K562 (cell line): ENCODE data around the gene KCNK7. TPM values are rescaled to one million over a fixed set of nuclear protein-coding genes. Genes with fewer than 3 reads are reported as not detected.

ENCODE experiments used
- BDP1 ChIP-seq: IDR thresholded peaks from 3 replicates; pipeline ENCODE4 v1.6.1; 2011; ENCODE audit not compliant: insufficient read length, insufficient read depth
- CHD4 ChIP-seq: fragments of 200-600 bp; sonication (generic); IDR thresholded peaks from 3 replicates; pipeline ENCODE4 v1.6.1; 2012; ENCODE audit warnings: low read depth, mild to moderate bottlenecking, mixed read lengths, low read length, inconsistent platforms; ENCODE audit not compliant: insufficient read depth, insufficient replicate concordance, poor library complexity, severe bottlenecking
- GABPB1 ChIP-seq: sonication (generic); formaldehyde crosslinking; IDR thresholded peaks from 2 replicates; pipeline ENCODE4 v1.8.0; 2022; ENCODE audit warnings: mild to moderate bottlenecking, missing genetic modification reagents
- PTRF ChIP-seq: fragments of 450-650 bp; IDR thresholded peaks from 2 replicates; pipeline ENCODE4 v1.6.1; 2016; ENCODE audit warnings: mild to moderate bottlenecking, missing genetic modification characterization, missing compliant biosample characterization
- ZNF175 ChIP-seq: fragments of 200-800 bp; sonication (Bioruptor generic); IDR thresholded peaks from 2 replicates; pipeline ENCODE4 v1.6.1; 2016; ENCODE audit warnings: low read depth, mild to moderate bottlenecking, missing genetic modification characterization, missing compliant biosample characterization
- ZNF217 ChIP-seq: sonication (generic); formaldehyde crosslinking; IDR thresholded peaks from 2 replicates; pipeline ENCODE4 v1.8.0; 2022; ENCODE audit warnings: mild to moderate bottlenecking, missing genetic modification reagents
- ZNF384 ChIP-seq: IDR thresholded peaks from 2 replicates; pipeline ENCODE4 v1.6.1; 2012; ENCODE audit warnings: low read depth, low read length, improper control_type of control experiment
- ZNF445 ChIP-seq: fragments of 250-450 bp; sonication (Bioruptor Pico); IDR thresholded peaks from 2 replicates; pipeline ENCODE4 v1.4.0; 2020; ENCODE audit warnings: low read depth, mild to moderate bottlenecking, moderate library complexity
- polyA plus RNA-seq, 8 experiments: library from polyadenylated mRNA; depleted of rRNA in 4 of 8; stranded (reverse) in 5 of 8; unstranded in 3 of 8; fragments of >200 nt; fragmentation: Nextera tagmentation in 2 of 8; fragmentation: Illumina TruSeq in 1 of 8; extraction: Ambion mirVana in 2 of 8; extraction: Trizol in 1 of 8; gene quantifications; 2 replicates each; pipeline versions ENCODE4 v1.2.1 to v1.2.3, GENCODE V29; 2011 to 2014; ENCODE audit warnings: inconsistent platforms in 1 of 8, missing spikeins in 1 of 8
- total RNA-seq, 7 experiments: library from RNA; depleted of rRNA in 6 of 7; stranded (reverse); fragments of >200 nt in 6 of 7; fragmentation: Illumina TruSeq in 2 of 7; extraction: Trizol in 2 of 7; gene quantifications; 2 replicates each; pipeline versions ENCODE4 v1.2.1 to v1.2.3, GENCODE V29; 2011 to 2021; ENCODE audit warnings: low replicate concordance in 1 of 7
- TF ChIP-seq, protein P1 (sequence below): sonication (generic); formaldehyde crosslinking; IDR thresholded peaks from 2 replicates; pipeline ENCODE4 v1.8.0; 2023; ENCODE audit warnings: missing genetic modification reagents, mild to moderate bottlenecking, borderline replicate concordance
- TF ChIP-seq, protein P2 (sequence below): IDR thresholded peaks from 2 replicates; pipeline ENCODE4 v1.6.1; 2011; ENCODE audit warnings: borderline replicate concordance, low read depth, mild to moderate bottlenecking, moderate library complexity, low read length; ENCODE audit not compliant: insufficient read depth, poor library complexity, severe bottlenecking
- TF ChIP-seq, protein P3 (sequence below), 2 experiments: IDR thresholded peaks; 2 replicates each; pipeline ENCODE4 v1.6.1; 2011; ENCODE audit warnings: borderline replicate concordance in 1 of 2, control low read depth in 1 of 2, low read depth in 1 of 2, low read length in 1 of 2, mild to moderate bottlenecking in 1 of 2, mixed read lengths in 1 of 2, moderate library complexity in 1 of 2; ENCODE audit not compliant: insufficient read depth in 1 of 2, insufficient read length in 1 of 2, poor library complexity in 1 of 2, severe bottlenecking in 1 of 2; ENCODE audit errors: extremely low read depth in 1 of 2
- TF ChIP-seq, protein P4 (sequence below): fragments of 250-450 bp; sonication (Bioruptor Pico); IDR thresholded peaks from 2 replicates; pipeline ENCODE4 v1.8.0; 2021; ENCODE audit warnings: moderate library complexity, mild to moderate bottlenecking, inconsistent platforms
- TF ChIP-seq, protein P5 (sequence below): sonication (generic); formaldehyde crosslinking; IDR thresholded peaks from 2 replicates; pipeline ENCODE4 v1.8.0; 2022; ENCODE audit warnings: missing genetic modification reagents, mild to moderate bottlenecking, moderate library complexity, borderline replicate concordance

Gene KCNK7
- total and polyA plus RNA-seq, 9 of the 15 experiments (the other 6 are each of a cell fraction or from before 2014, with no cell fraction given) = 0.07 to 0.40 TPM; not detected in 7

DNA sequence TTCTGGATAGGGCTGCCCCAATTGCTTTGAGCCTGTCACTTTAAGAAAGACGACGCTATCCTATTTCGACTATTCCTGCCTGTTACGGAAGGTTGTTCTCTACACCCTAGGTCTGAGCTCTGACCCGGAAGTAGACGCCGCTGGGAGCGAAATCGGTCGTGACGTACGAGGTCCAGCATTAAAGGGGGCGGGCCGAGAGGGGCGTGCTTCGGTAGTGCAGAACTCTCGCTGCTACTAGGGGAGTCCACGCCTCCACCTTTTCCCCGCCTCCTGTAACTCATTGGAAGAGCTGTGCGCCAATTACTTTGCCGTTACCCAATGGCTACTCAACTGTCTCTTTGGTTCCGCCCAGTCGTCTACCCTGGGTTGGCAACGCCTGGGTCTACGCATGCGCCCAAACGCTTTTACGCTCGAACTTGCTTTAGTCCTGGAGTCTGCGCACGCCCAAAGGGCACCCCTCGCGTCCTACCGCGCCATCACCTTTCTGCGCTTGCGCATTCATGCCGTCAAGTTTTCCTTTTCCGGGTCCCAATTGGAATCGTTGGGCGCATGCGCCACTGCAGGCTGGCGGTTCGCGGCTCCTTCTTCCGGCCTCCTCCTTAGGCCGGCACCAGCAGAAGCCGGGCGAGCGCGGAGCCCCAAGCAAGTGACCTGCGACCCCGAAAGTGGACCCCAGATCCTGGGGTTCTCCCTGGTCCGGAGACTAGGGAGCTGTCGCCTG, 19.8 kb upstream of the KCNK7 start, which contains the start of gene PCNX3 (continued):
- TF ChIP-seq, protein P1, sequence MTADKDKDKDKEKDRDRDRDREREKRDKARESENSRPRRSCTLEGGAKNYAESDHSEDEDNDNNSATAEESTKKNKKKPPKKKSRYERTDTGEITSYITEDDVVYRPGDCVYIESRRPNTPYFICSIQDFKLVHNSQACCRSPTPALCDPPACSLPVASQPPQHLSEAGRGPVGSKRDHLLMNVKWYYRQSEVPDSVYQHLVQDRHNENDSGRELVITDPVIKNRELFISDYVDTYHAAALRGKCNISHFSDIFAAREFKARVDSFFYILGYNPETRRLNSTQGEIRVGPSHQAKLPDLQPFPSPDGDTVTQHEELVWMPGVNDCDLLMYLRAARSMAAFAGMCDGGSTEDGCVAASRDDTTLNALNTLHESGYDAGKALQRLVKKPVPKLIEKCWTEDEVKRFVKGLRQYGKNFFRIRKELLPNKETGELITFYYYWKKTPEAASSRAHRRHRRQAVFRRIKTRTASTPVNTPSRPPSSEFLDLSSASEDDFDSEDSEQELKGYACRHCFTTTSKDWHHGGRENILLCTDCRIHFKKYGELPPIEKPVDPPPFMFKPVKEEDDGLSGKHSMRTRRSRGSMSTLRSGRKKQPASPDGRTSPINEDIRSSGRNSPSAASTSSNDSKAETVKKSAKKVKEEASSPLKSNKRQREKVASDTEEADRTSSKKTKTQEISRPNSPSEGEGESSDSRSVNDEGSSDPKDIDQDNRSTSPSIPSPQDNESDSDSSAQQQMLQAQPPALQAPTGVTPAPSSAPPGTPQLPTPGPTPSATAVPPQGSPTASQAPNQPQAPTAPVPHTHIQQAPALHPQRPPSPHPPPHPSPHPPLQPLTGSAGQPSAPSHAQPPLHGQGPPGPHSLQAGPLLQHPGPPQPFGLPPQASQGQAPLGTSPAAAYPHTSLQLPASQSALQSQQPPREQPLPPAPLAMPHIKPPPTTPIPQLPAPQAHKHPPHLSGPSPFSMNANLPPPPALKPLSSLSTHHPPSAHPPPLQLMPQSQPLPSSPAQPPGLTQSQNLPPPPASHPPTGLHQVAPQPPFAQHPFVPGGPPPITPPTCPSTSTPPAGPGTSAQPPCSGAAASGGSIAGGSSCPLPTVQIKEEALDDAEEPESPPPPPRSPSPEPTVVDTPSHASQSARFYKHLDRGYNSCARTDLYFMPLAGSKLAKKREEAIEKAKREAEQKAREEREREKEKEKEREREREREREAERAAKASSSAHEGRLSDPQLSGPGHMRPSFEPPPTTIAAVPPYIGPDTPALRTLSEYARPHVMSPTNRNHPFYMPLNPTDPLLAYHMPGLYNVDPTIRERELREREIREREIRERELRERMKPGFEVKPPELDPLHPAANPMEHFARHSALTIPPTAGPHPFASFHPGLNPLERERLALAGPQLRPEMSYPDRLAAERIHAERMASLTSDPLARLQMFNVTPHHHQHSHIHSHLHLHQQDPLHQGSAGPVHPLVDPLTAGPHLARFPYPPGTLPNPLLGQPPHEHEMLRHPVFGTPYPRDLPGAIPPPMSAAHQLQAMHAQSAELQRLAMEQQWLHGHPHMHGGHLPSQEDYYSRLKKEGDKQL (CRISPR knock-in tag) = no peak
- TF ChIP-seq BDP1 = no peak
- no peak for TF ChIP-seq CHD4
- TF ChIP-seq, protein P2, sequence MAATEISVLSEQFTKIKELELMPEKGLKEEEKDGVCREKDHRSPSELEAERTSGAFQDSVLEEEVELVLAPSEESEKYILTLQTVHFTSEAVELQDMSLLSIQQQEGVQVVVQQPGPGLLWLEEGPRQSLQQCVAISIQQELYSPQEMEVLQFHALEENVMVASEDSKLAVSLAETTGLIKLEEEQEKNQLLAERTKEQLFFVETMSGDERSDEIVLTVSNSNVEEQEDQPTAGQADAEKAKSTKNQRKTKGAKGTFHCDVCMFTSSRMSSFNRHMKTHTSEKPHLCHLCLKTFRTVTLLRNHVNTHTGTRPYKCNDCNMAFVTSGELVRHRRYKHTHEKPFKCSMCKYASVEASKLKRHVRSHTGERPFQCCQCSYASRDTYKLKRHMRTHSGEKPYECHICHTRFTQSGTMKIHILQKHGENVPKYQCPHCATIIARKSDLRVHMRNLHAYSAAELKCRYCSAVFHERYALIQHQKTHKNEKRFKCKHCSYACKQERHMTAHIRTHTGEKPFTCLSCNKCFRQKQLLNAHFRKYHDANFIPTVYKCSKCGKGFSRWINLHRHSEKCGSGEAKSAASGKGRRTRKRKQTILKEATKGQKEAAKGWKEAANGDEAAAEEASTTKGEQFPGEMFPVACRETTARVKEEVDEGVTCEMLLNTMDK = peak; percentile 10
- TF ChIP-seq, protein P3, sequence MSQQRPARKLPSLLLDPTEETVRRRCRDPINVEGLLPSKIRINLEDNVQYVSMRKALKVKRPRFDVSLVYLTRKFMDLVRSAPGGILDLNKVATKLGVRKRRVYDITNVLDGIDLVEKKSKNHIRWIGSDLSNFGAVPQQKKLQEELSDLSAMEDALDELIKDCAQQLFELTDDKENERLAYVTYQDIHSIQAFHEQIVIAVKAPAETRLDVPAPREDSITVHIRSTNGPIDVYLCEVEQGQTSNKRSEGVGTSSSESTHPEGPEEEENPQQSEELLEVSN (IDR thresholded peaks at IDR 0.05; ENCODE audit: borderline replicate concordance in 1 of 2, extremely low read depth in 1 of 2, insufficient read depth in 1 of 2, insufficient read length in 1 of 2, low read depth in 1 of 2, low read length in 1 of 2, poor library complexity in 1 of 2, severe bottlenecking in 1 of 2) = no peak
- TF ChIP-seq GABPB1 (CRISPR knock-in tag) = peak; percentile 99
- TF ChIP-seq ZNF175 (CRISPR knock-in tag) = no peak
- TF ChIP-seq, protein P4, sequence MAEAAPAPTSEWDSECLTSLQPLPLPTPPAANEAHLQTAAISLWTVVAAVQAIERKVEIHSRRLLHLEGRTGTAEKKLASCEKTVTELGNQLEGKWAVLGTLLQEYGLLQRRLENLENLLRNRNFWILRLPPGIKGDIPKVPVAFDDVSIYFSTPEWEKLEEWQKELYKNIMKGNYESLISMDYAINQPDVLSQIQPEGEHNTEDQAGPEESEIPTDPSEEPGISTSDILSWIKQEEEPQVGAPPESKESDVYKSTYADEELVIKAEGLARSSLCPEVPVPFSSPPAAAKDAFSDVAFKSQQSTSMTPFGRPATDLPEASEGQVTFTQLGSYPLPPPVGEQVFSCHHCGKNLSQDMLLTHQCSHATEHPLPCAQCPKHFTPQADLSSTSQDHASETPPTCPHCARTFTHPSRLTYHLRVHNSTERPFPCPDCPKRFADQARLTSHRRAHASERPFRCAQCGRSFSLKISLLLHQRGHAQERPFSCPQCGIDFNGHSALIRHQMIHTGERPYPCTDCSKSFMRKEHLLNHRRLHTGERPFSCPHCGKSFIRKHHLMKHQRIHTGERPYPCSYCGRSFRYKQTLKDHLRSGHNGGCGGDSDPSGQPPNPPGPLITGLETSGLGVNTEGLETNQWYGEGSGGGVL = no peak
- no peak for TF ChIP-seq ZNF445 (CRISPR knock-in tag)
- no peak for TF ChIP-seq ZNF217 (CRISPR knock-in tag)
- no peak for TF ChIP-seq PTRF
- no peak for TF ChIP-seq ZNF384
- TF ChIP-seq, protein P5, sequence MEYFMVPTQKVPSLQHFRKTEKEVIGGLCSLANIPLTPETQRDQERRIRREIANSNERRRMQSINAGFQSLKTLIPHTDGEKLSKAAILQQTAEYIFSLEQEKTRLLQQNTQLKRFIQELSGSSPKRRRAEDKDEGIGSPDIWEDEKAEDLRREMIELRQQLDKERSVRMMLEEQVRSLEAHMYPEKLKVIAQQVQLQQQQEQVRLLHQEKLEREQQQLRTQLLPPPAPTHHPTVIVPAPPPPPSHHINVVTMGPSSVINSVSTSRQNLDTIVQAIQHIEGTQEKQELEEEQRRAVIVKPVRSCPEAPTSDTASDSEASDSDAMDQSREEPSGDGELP (CRISPR knock-in tag) = peak; percentile 77
